ENCODE results near the gene BBX. TPM values are rescaled to one million over a fixed set of nuclear protein-coding genes. Genes with fewer than 3 reads are reported as not detected.

Gene BBX
- total RNA-seq, 4 donors from 2014 or later = 24.2 to 68.7 (median 38.0) TPM

DNA sequence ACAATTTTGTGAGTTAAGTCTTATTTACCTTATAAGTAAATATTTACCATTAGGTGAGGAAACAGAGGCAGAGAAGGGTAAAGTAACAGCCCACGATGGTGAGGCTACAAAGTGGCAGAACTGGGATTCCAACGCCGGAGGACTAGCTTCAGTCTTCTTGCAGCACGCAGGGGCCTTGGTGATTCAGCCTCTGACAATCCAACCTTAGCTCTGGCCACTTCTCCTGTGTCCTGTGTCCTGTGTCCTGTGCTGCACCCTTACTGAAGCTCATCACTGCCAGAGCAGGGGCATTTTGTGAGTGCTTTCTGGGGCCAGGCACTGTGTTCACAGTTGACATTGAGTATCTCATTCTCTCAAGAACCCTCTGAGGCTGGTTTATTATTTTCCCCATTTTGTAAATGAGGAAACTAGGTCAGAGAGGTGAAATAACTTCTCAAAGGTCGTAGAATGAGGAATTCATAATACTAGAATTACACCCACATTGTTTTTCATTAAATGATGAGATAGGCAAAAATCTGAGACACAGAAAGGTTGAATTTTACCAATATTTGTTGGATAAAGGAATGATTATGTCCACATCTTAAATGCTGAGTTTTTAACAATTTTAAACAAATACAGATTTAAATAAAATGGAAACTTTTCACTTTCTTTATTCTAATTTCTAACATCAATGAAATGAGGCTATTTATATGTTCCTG lies 215.9 kb downstream of the BBX start:
- no peak for TF ChIP-seq EP300 (IDR thresholded peaks at IDR 0.05)
- TF ChIP-seq, protein P1, sequence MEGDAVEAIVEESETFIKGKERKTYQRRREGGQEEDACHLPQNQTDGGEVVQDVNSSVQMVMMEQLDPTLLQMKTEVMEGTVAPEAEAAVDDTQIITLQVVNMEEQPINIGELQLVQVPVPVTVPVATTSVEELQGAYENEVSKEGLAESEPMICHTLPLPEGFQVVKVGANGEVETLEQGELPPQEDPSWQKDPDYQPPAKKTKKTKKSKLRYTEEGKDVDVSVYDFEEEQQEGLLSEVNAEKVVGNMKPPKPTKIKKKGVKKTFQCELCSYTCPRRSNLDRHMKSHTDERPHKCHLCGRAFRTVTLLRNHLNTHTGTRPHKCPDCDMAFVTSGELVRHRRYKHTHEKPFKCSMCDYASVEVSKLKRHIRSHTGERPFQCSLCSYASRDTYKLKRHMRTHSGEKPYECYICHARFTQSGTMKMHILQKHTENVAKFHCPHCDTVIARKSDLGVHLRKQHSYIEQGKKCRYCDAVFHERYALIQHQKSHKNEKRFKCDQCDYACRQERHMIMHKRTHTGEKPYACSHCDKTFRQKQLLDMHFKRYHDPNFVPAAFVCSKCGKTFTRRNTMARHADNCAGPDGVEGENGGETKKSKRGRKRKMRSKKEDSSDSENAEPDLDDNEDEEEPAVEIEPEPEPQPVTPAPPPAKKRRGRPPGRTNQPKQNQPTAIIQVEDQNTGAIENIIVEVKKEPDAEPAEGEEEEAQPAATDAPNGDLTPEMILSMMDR (IDR thresholded peaks at IDR 0.05) = no peak
- no peak for TF ChIP-seq POLR2A (IDR thresholded peaks at IDR 0.05)
- no peak for TF ChIP-seq POLR2AphosphoS5 (IDR thresholded peaks at IDR 0.05)
- DNase-seq (ENCODE audit: low spot score in 2 of 2) = no peak
- Histone ChIP-seq H3K36me3 (peaks cover 7% of the 10 kb centered on the region), H3K27ac (no peak overlapping the region), H3K9me3 (no peaks in the 10 kb centered on the region), H3K4me1 (no peaks in the 10 kb centered on the region), H3K27me3 (no peaks in the 10 kb centered on the region), H3K4me3 (no peak overlapping the region)
- 94% methylated on average over 5 of the region's 5 CpGs for WGBS

DNA sequence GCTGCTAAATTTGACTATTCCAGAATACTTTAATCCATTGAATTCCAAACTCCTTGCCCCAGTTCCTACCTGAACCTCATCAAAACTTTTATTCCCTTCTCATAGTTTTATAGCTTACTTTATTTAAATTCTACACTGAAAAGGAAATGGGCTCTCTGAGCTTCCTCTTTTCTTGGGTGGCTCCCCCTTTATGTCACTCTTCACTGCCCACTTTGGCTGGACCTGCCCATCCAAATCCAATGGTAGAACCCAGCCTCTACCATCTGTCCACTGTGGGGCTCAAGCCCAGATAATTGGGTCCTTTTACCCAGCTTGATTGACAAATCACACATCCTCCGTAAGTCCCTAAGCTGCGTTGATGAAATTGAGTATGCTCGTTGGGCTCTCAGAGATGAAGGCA lies 216.5 kb downstream of the BBX start:
- DNase-seq (ENCODE audit: low spot score in 2 of 2) = no peak
- Histone ChIP-seq H3K36me3 (peaks cover 7% of the 10 kb centered on the region), H3K4me3 (no peak overlapping the region), H3K27me3 (no peaks in the 10 kb centered on the region), H3K9me3 (no peaks in the 10 kb centered on the region), H3K4me1 (no peaks in the 10 kb centered on the region), H3K27ac (no peak overlapping the region)
- WGBS = 63% methylated on average over 3 of the region's 3 CpGs
- TF ChIP-seq EP300 (IDR thresholded peaks at IDR 0.05) (no peak), POLR2A (IDR thresholded peaks at IDR 0.05) (no peak), POLR2AphosphoS5 (IDR thresholded peaks at IDR 0.05) (no peak)
- TF ChIP-seq, protein P1 (IDR thresholded peaks at IDR 0.05) = no peak

DNA sequence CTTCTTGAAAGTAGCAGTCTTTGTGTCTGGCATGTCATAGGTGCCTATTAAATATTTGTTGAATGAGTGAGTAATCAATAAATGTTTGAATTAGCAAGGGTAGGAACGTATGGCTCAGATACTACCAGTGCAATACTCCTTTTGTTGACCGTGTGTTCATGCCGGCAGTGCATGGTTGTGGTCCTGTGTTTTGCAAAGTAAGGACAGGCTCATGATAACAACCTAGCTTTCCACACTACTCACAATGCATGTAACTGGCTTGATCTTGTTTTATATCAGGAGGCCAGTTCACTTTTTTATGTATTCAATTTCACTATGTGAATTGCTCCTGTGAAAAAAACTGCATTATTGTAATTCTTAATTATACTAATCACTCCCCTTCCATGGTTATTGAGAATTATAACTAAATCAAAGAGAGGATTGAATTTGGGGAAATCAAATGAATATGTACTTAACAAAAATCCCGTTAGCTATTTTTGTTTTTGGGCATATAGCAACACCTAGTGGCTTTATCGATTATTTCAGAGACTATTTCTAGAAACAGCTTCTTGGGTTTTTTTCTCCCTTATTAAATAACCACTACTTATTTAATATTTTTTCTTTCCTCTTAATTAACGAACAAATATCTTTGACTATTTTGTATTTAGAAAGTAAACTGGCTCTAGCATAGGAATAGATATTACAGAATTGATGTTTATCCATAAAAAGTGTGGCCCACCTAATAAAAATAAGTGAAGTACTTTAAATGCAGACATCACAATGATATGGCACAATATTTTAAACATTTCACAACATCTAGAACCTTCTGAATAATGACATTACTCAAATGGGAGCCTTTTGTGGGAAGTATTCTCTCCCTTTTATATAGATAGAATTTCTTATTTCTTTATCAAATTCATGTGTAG lies 218.5 kb downstream of the BBX start:
- 60% methylated on average over 6 of the region's 6 CpGs for WGBS
- Histone ChIP-seq H3K36me3 (no peaks in the 10 kb centered on the region), H3K4me3 (no peak overlapping the region), H3K27ac (no peak overlapping the region), H3K9me3 (no peaks in the 10 kb centered on the region), H3K27me3 (no peaks in the 10 kb centered on the region), H3K4me1 (no peaks in the 10 kb centered on the region)
- DNase-seq (ENCODE audit: low spot score in 2 of 2) = no peak
- TF ChIP-seq, protein P1 (IDR thresholded peaks at IDR 0.05) = peak; percentile 8 to 23
- no peak for TF ChIP-seq POLR2AphosphoS5 (IDR thresholded peaks at IDR 0.05)

DNA sequence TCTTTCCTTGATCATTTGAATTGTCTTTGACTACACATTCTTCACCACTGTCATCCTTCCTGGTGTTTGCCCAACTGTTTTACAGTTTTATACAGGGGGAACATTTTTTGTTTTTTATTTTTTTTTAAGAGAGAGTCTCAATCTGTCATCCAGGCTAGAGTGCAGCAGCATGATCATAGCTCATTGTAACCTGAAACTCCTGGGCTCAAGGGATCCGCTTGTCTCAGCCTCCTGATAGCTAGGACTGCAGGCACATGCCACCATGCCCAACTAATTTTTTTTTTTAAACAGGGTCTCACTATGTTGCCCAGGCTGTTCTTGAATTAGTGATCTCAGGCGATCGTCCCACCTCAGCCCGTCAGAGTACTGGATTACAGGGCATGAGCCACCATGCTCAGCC lies 222.6 kb downstream of the BBX start:
- no peak for DNase-seq (ENCODE audit: low spot score in 2 of 2)
- Histone ChIP-seq H3K27ac (no peak overlapping the region), H3K27me3 (no peaks in the 10 kb centered on the region), H3K36me3 (peaks cover 6% of the 10 kb centered on the region), H3K9me3 (no peaks in the 10 kb centered on the region), H3K4me3 (no peak overlapping the region), H3K4me1 (no peaks in the 10 kb centered on the region)
- TF ChIP-seq POLR2A (IDR thresholded peaks at IDR 0.05) = no peak
- TF ChIP-seq, protein P1 (IDR thresholded peaks at IDR 0.05) = no peak
- no peak for TF ChIP-seq POLR2AphosphoS5 (IDR thresholded peaks at IDR 0.05)
- no peak for TF ChIP-seq EP300 (IDR thresholded peaks at IDR 0.05)
- 95% methylated on average over 4 of the region's 4 CpGs for WGBS
